Measurements from ENCODE around the gene AQP3. TPM values are rescaled to one million over a fixed set of nuclear protein-coding genes. Genes with fewer than 3 reads are reported as not detected.

Gene AQP3
- total RNA-seq, 1 experiment from 2014 or later: 5.5 TPM

DNA sequence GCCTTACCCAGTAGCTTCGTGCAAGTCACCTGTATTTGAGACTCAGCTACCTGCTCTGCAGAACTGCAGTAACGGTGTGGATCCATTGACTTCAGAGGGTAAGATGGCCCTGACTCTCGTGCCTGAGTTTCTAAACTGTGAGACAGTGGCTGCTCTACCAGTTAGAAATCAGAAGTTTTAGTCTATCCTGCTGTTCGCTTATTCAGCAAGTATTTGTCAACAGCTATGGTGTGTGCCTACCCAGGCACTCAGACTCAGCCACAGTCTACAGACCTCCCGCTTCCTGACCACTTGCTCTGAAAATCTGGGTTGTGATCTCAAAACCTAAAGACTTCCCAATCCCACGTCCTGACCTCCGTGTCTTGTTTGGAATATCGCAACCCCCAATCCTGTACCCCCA lies 13.5 kb downstream of the AQP3 start:
- no peak for ATAC-seq
- no TSS peak for BruUV-seq (replicated peaks)
- intact Hi-C loops (cut with micrococcal nuclease): no loop called here

GRCh38 chr9:33431420-33431819 lies 16.0 kb downstream of the AQP3 start:
- intact Hi-C loops (cut with micrococcal nuclease): no loop called here
- Histone ChIP-seq H3K27me3 (ENCODE audit: insufficient read depth, low read length) (no peaks in the 10 kb centered on the region), H3K36me3 (ENCODE audit: control insufficient read depth in 1 of 2, insufficient read depth in 2 of 2, low read length in 2 of 2) (no peaks in the 10 kb centered on the region), H3K4me3 (replicated peaks in 1 of 2; ENCODE audit: low read depth in 1 of 2, low read length in 2 of 2) (no peak overlapping the region), H3K79me2 (ENCODE audit: insufficient read depth, low read length) (no peaks in the 10 kb centered on the region), H3K9ac (ENCODE audit: low read length) (no peak overlapping the region), H3K9me3 (ENCODE audit: control insufficient read depth in 1 of 2, insufficient read depth in 1 of 2, low read depth in 1 of 2, low read length in 2 of 2) (no peaks in the 10 kb centered on the region), H4K20me1 (ENCODE audit: insufficient read depth) (no peaks in the 10 kb centered on the region), H3K9me2 (ENCODE audit: insufficient read depth) (no peaks in the 10 kb centered on the region), H2AFZ (ENCODE audit: low read depth, low read length, poor library complexity, severe bottlenecking) (no peak overlapping the region), H3K27ac (ENCODE audit: low read depth, low read length) (no peak overlapping the region), H3K4me2 (ENCODE audit: low read length) (no peak overlapping the region), H3K4me1 (ENCODE audit: control insufficient read depth in 1 of 2, insufficient read depth in 2 of 2, low read length in 2 of 2) (peaks cover 0 to 9% of the 10 kb centered on the region in 2 experiments; a peak in 2 of 4 replicates)
- RAD21 ChIA-PET (ENCODE audit: low non-redundant PET in 1 of 2, low total read pairs in 2 of 2, uncharacterized antibody in 2 of 2, unreplicated experiment in 2 of 2): no interaction called here
- POLR2A ChIA-PET: no interaction called here
- TF ChIP-seq SIN3A (IDR thresholded peaks at IDR 0.05; ENCODE audit: low read depth) (no peak), ZFX (IDR thresholded peaks at IDR 0.05) (no peak), ELF1 (IDR thresholded peaks at IDR 0.05; ENCODE audit: borderline replicate concordance, low read depth) (no peak), JUND (IDR thresholded peaks at IDR 0.05) (no peak), EGR1 (IDR thresholded peaks at IDR 0.05; ENCODE audit: low read depth) (no peak), CTCF (IDR thresholded peaks at IDR 0.05 in 2 of 3, conservative IDR thresholded peaks at IDR 0.05 in 1 of 3; ENCODE audit: borderline replicate concordance in 1 of 3, insufficient read depth in 1 of 3, low read depth in 2 of 3, low read length in 2 of 3) (no peak), POLR2AphosphoS5 (IDR thresholded peaks at IDR 0.05; ENCODE audit: low read depth, low read length) (no peak)
- ATAC-seq (no peak), DNase-seq (ENCODE audit: low read depth, low spot score) (no peak)
- CTCF ChIA-PET: interaction anchor here (1.0 to 4.6 kb wide), 2 partner anchors 19 to 21 kb away, joined by 3 to 22 read pairs; no protein-coding TSS in a partner anchor
- no TSS peak for BruUV-seq (replicated peaks)

More for the DNA sequence above, 13.5 kb downstream of the AQP3 start:
- TF ChIP-seq EZH2phosphoT487 (IDR thresholded peaks at IDR 0.05; ENCODE audit: borderline replicate concordance) (no peak), SP1 (IDR thresholded peaks at IDR 0.05; ENCODE audit: low read depth) (no peak), ZNF274 (IDR thresholded peaks at IDR 0.05; ENCODE audit: low read depth, low read length) (no peak), FOSL1 (IDR thresholded peaks at IDR 0.05; ENCODE audit: low read depth) (no peak), POLR2AphosphoS5 (IDR thresholded peaks at IDR 0.05; ENCODE audit: low read depth, low read length) (no peak), POLR2A (IDR thresholded peaks at IDR 0.05; ENCODE audit: borderline replicate concordance, extremely low read depth, insufficient read depth, insufficient read length) (no peak)
- DNase-seq (ENCODE audit: low read depth, low spot score): no peak
- Histone ChIP-seq H3K4me2 (ENCODE audit: low read length) (no peak overlapping the region), H3K27me3 (ENCODE audit: insufficient read depth, low read length) (no peaks in the 10 kb centered on the region), H3K4me1 (ENCODE audit: control insufficient read depth in 1 of 2, insufficient read depth in 2 of 2, low read length in 2 of 2) (peaks cover under 1 to 17% of the 10 kb centered on the region in 2 experiments), H3K79me2 (ENCODE audit: insufficient read depth, low read length) (no peaks in the 10 kb centered on the region), H3K9me3 (ENCODE audit: control insufficient read depth in 1 of 2, insufficient read depth in 1 of 2, low read depth in 1 of 2, low read length in 2 of 2) (no peaks in the 10 kb centered on the region), H2AFZ (ENCODE audit: low read depth, low read length, poor library complexity, severe bottlenecking) (no peak overlapping the region), H3K9me2 (ENCODE audit: insufficient read depth) (no peaks in the 10 kb centered on the region), H3K36me3 (ENCODE audit: control insufficient read depth in 1 of 2, insufficient read depth in 2 of 2, low read length in 2 of 2) (no peaks in the 10 kb centered on the region), H3K9ac (ENCODE audit: low read length) (no peak overlapping the region), H3K27ac (ENCODE audit: low read depth, low read length) (no peak overlapping the region), H4K20me1 (ENCODE audit: insufficient read depth) (no peaks in the 10 kb centered on the region), H3K4me3 (replicated peaks in 1 of 2; ENCODE audit: low read depth in 1 of 2, low read length in 2 of 2) (no peak overlapping the region)
- RAD21 ChIA-PET (ENCODE audit: low non-redundant PET in 1 of 2, low total read pairs in 2 of 2, uncharacterized antibody in 2 of 2, unreplicated experiment in 2 of 2): no interaction called here
- CTCF ChIA-PET: interaction anchor here (2.7 to 4.6 kb wide), 2 partner anchors 18 to 19 kb away, joined by 12 to 22 read pairs; no protein-coding TSS in a partner anchor
- POLR2A ChIA-PET: no interaction called here
